GM12892 (cell line): ENCODE data around the gene OGDH.

Experiments
- POLR2A ChIP-seq: IDR thresholded peaks from 2 replicates; pipeline ENCODE4 v1.6.1; 2011; ENCODE audit warnings: low read depth, low read length, control low read depth
- POLR2AphosphoS5 ChIP-seq: IDR thresholded peaks from 2 replicates; pipeline ENCODE4 v1.6.1; 2011; ENCODE audit warnings: low read depth, low read length, control low read depth

DNA sequence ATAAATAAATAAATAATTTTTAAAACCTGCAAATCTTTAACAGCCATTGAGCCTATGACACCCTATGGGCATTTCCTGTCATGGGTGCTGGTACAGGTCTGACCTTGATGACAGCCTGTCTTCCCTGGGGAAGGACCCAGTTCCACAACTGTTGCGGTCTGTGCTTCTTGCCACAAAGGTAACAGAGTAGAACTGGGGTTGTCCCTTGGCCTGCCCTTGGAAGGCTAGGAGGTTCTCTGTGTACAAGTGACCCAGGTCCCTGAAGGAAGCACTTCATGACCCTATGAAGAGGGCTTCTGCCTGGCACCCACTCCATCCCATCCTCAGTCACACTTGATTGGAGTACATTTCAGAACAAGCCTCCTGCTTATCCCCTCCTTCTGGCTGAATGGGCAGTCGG lies 66.9 kb downstream of the OGDH start:
- TF ChIP-seq POLR2A (no peak), POLR2AphosphoS5 (no peak)
